GM12891 (cell line): ENCODE data around the gene MTAP.

ENCODE experiments used
- POLR2A ChIP-seq: IDR thresholded peaks from 2 replicates; pipeline ENCODE4 v1.6.1; 2011; ENCODE audit warnings: low read depth, low read length, control low read depth
- POLR2AphosphoS5 ChIP-seq: IDR thresholded peaks from 2 replicates; pipeline ENCODE4 v1.6.1; 2011; ENCODE audit warnings: low read depth, low read length, control low read depth
- POU2F2 ChIP-seq: IDR thresholded peaks from 2 replicates; pipeline ENCODE4 v1.6.1; 2011; ENCODE audit warnings: low read depth, mild to moderate bottlenecking, control low read depth, low read length, moderate library complexity
- TAF1 ChIP-seq: IDR thresholded peaks from 2 replicates; pipeline ENCODE4 v1.6.1; 2011; ENCODE audit warnings: low read depth, low read length, control low read depth

DNA sequence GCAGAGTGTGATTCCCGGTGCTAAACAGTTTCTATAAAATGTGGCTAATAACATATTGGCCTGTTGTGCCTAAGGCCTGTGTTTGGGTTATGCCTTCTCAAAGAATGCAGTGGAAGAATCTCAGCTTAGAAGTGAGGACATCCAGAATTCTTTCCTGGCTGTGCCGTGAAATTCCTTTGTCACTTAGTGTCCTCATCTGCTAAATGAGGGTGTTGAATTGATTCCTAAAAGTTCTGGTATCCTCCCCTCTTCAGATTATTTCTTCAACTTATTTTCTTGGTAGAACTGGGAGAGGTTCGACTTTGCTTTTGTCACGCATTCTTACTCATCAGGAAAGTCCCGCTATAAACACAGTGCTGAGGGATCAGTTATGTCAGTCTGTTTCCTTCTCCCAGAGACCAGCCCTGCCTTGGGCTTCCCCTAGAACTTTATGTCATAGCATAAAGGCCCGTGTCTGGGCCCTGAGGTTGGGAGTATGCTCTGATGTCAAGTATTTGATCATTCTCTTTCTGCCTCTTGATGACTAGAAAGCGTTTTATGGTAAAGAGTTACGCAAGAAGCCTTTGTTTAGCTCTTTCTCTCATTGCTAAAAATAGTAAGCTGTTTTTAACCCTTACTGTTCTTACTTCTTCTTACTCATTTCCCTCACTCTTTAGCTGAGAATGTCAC, 29.5 kb downstream of the MTAP start:
- TF ChIP-seq POLR2A (no peak), POLR2AphosphoS5 (no peak), TAF1 (no peak), POU2F2 (0 out of 2 replicates have a peak, but pooled peaks have one; percentile 16)
